MM.1S (cell line): ENCODE results near the gene SLC37A1.

ENCODE experiments used
- DNase-seq: peaks from one replicate; pipeline ENCODE4 v3.0.0-alpha.2; 2015
- H2AFZ ChIP-seq: fragments of 300-600 bp; sonication (generic); 2 replicates; pipeline ENCODE4 v1.6.0; 2016; ENCODE audit warnings: antibody characterized with exemption, low read length
- H3F3A ChIP-seq: fragments of 300-600 bp; sonication (generic); 2 replicates; pipeline ENCODE4 v1.6.1; 2016; ENCODE audit warnings: mild to moderate bottlenecking, antibody characterized with exemption, low read length, moderate library complexity, mixed read lengths; ENCODE audit not compliant: insufficient read depth
- H3K27ac ChIP-seq: fragments of 300-600 bp; sonication (generic); 2 replicates; pipeline ENCODE4 v1.5.1; 2016; ENCODE audit warnings: mild to moderate bottlenecking, low read length
- H3K27me3 ChIP-seq: fragments of 300-600 bp; sonication (generic); replicated peaks from 2 replicates; pipeline ENCODE4 v1.6.0; 2016; ENCODE audit warnings: low read length; ENCODE audit not compliant: insufficient read depth
- H3K36me3 ChIP-seq: fragments of 300-600 bp; sonication (generic); replicated peaks from 2 replicates; pipeline ENCODE4 v1.6.1; 2016; ENCODE audit warnings: mild to moderate bottlenecking, low read length, mixed read lengths; ENCODE audit not compliant: insufficient read depth
- H3K4me1 ChIP-seq: fragments of 300-600 bp; sonication (generic); 2 replicates; pipeline ENCODE4 v1.6.1; 2016; ENCODE audit warnings: low read length, mixed read lengths
- H3K4me2 ChIP-seq: fragments of 300-600 bp; sonication (generic); 2 replicates; pipeline ENCODE4 v1.6.0; 2016; ENCODE audit warnings: low read depth, low read length
- H3K4me3 ChIP-seq: fragments of 300-600 bp; sonication (generic); 2 replicates; pipeline ENCODE4 v1.5.1; 2016; ENCODE audit warnings: low read length, mixed read lengths
- H3K79me2 ChIP-seq: fragments of 300-600 bp; sonication (generic); 2 replicates; pipeline ENCODE4 v1.6.1; 2016; ENCODE audit warnings: mixed run types, low read length, mixed read lengths
- H3K9ac ChIP-seq: fragments of 300-600 bp; sonication (generic); 2 replicates; pipeline ENCODE4 v1.6.1; 2016; ENCODE audit warnings: low read length, mixed read lengths
- H3K9me2 ChIP-seq: fragments of 300-600 bp; sonication (generic); replicated peaks from 2 replicates; pipeline ENCODE4 v1.6.1; 2016; ENCODE audit warnings: mild to moderate bottlenecking, low read length, mixed read lengths; ENCODE audit not compliant: insufficient read depth
- H3K9me3 ChIP-seq: fragments of 300-600 bp; sonication (generic); replicated peaks from 2 replicates; pipeline ENCODE4 v1.6.1; 2016; ENCODE audit warnings: mild to moderate bottlenecking, low read length, mixed read lengths; ENCODE audit not compliant: insufficient read depth
- H4K20me1 ChIP-seq: fragments of 300-600 bp; sonication (generic); 2 replicates; pipeline ENCODE4 v1.6.1; 2016; ENCODE audit warnings: mild to moderate bottlenecking, low read length, moderate library complexity, mixed read lengths; ENCODE audit not compliant: insufficient read depth
- EZH2 ChIP-seq: fragments of 300-600 bp; sonication (generic); optimal IDR thresholded peaks from 2 replicates; pipeline ENCODE3; 2017; ENCODE audit warnings: low read depth, mild to moderate bottlenecking, antibody characterized with exemption, low read length, mixed read lengths
- EZH2phosphoT487 ChIP-seq: fragments of 300-600 bp; sonication (generic); IDR thresholded peaks from 2 replicates; pipeline ENCODE4 v1.6.1; 2018; ENCODE audit warnings: antibody characterized with exemption, low read length
- TF ChIP-seq, protein P1 (sequence below): fragments of 300-600 bp; sonication (generic); IDR thresholded peaks from 2 replicates; pipeline ENCODE4 v1.5.1; 2016; ENCODE audit warnings: antibody characterized with exemption, low read length, mixed read lengths

Gene SLC37A1

DNA sequence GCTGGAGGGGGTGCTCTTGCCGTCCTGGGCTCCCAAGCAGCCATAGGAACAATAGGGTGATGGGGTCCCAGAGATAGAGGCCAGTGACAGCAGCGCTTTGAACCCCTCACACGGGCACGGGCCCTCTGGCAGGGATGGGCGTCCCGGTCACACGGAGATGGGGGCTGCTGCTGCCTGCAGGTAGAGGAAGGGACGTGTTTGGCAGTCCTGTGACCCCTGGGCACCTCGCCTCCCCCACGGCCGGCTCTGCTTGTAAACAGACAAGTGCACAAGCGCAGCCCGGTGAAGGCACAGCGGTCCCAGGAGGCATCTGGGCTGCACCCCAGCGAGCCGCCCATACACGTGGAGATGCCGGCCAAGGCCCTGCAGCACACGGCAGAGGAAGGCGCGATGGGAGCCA lies 103.3 kb downstream of the SLC37A1 start:
- DNase-seq: no peak
- Histone ChIP-seq H3K79me2 (no peaks in the 10 kb centered on the region), H3K9ac (no peak overlapping the region), H4K20me1 (0 out of 2 replicates have a peak, but pooled peaks cover 4% of the 10 kb centered on the region), H3K4me3 (no peak overlapping the region), H3K4me2 (peak overlapping the region; percentile 22; the same call in 1 of the 2 replicates), H3K9me3 (no peaks in the 10 kb centered on the region), H2AFZ (no peak overlapping the region), H3F3A (no peaks in the 10 kb centered on the region), H3K36me3 (no peaks in the 10 kb centered on the region), H3K4me1 (no peaks in the 10 kb centered on the region), H3K27me3 (peaks cover 97% of the 10 kb centered on the region), H3K27ac (no peak overlapping the region), H3K9me2 (no peaks in the 10 kb centered on the region)
- TF ChIP-seq EZH2phosphoT487: no peak
- TF ChIP-seq EZH2: no peak
- TF ChIP-seq, protein P1, sequence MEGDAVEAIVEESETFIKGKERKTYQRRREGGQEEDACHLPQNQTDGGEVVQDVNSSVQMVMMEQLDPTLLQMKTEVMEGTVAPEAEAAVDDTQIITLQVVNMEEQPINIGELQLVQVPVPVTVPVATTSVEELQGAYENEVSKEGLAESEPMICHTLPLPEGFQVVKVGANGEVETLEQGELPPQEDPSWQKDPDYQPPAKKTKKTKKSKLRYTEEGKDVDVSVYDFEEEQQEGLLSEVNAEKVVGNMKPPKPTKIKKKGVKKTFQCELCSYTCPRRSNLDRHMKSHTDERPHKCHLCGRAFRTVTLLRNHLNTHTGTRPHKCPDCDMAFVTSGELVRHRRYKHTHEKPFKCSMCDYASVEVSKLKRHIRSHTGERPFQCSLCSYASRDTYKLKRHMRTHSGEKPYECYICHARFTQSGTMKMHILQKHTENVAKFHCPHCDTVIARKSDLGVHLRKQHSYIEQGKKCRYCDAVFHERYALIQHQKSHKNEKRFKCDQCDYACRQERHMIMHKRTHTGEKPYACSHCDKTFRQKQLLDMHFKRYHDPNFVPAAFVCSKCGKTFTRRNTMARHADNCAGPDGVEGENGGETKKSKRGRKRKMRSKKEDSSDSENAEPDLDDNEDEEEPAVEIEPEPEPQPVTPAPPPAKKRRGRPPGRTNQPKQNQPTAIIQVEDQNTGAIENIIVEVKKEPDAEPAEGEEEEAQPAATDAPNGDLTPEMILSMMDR: no peak

DNA sequence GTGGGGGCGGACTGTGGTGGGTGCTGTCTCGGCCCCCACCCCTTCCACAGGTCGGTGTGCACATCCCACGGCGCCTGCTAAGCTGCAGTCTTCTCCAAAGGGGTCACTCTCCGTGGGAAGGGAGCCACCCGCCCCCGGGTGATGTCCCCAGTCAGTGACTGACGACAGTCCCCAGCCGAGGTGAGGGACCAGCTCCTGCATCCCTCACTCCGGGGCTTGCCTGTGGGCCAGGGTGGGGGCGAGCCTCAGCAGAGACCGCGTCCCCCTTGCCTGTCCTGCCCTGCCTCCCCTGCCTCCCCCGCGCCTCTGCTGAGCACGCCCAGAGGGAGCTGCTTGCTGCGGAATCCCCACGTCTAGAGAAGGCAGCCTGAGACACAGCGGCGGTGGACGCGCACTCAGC lies 103.8 kb downstream of the SLC37A1 start:
- Histone ChIP-seq H3K9me2 (no peaks in the 10 kb centered on the region), H3K4me1 (no peaks in the 10 kb centered on the region), H3F3A (no peaks in the 10 kb centered on the region), H3K9ac (no peak overlapping the region), H3K27me3 (peaks cover 97% of the 10 kb centered on the region), H2AFZ (no peak overlapping the region), H3K4me2 (no peak overlapping the region), H3K9me3 (no peaks in the 10 kb centered on the region), H3K36me3 (no peaks in the 10 kb centered on the region), H4K20me1 (0 out of 2 replicates have a peak, but pooled peaks cover 4% of the 10 kb centered on the region), H3K27ac (no peak overlapping the region), H3K79me2 (no peaks in the 10 kb centered on the region), H3K4me3 (no peak overlapping the region)
- DNase-seq: no peak
- peak; percentile 64 for TF ChIP-seq EZH2
- no peak for TF ChIP-seq EZH2phosphoT487

DNA sequence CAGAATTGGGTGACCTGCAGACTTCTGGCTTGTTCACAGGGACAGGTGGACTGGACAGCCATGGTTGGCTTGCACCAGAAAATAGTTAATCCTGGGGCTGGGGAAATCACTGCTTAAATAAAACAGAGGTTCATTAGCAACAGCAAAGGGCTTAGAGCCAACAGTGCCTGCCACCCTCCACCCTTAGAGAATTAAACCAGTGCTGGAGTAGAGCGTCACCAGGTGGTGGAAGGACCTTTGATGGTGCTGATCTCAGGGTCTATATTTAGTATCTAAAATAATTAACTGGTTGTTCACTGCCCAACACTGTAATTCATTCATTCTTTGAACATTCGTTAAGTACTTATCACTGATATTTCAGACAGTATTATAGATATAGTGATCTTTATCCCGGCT lies 105.1 kb downstream of the SLC37A1 start:
- Histone ChIP-seq H3K36me3 (no peaks in the 10 kb centered on the region), H3K4me1 (no peaks in the 10 kb centered on the region), H3K9me3 (no peaks in the 10 kb centered on the region), H3K9me2 (no peaks in the 10 kb centered on the region), H3K79me2 (no peaks in the 10 kb centered on the region), H4K20me1 (0 out of 2 replicates have a peak, but pooled peaks cover 4% of the 10 kb centered on the region), H2AFZ (no peak overlapping the region), H3K9ac (no peak overlapping the region), H3K27ac (no peak overlapping the region), H3K27me3 (peaks cover 97% of the 10 kb centered on the region), H3K4me2 (no peak overlapping the region), H3F3A (no peaks in the 10 kb centered on the region), H3K4me3 (no peak overlapping the region)
- DNase-seq: no peak
- TF ChIP-seq EZH2 (no peak), EZH2phosphoT487 (no peak)
- TF ChIP-seq, protein P1: no peak

DNA sequence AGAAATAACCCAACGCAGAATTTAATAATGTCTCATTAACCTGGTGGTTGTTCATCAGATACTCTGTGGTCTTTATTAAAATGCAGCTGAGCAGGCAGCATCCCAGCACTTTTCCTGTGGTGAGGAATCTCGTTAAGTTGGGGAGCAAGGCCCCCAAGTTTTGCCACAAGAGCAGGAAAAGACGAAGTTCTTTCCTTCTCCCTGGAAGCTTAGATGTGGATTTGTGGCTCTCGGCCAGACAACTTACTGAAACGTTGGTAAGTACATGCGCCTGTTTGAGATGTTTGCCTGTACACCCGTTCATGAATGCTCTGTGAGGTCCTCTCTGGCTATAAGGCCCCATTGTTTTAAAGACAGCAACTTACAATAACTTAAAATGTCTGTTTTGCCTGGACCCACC lies 105.5 kb downstream of the SLC37A1 start:
- H3K9me2 ChIP-seq: no peaks in the 10 kb centered on the region
- no peak overlapping the region for H3K4me2 ChIP-seq
- no peak overlapping the region for H3K27ac ChIP-seq
- H3K9ac ChIP-seq: no peak overlapping the region
- TF ChIP-seq EZH2: no peak
- TF ChIP-seq, protein P1: no peak
- TF ChIP-seq EZH2phosphoT487: no peak
- H4K20me1 ChIP-seq: 0 out of 2 replicates have a peak, but pooled peaks cover 8% of the 10 kb centered on the region
- H2AFZ ChIP-seq: no peak overlapping the region
- no peak for DNase-seq
- no peaks in the 10 kb centered on the region for H3K9me3 ChIP-seq
- no peaks in the 10 kb centered on the region for H3K79me2 ChIP-seq
- H3K4me3 ChIP-seq: no peak overlapping the region
- H3K4me1 ChIP-seq: no peaks in the 10 kb centered on the region
- H3K36me3 ChIP-seq: no peaks in the 10 kb centered on the region
- H3F3A ChIP-seq: no peaks in the 10 kb centered on the region
- peaks cover 97% of the 10 kb centered on the region for H3K27me3 ChIP-seq
